HepG2 (cell line): ENCODE measurements around the gene EMCN. TPM values are rescaled to one million over a fixed set of nuclear protein-coding genes. Genes with fewer than 3 reads are reported as not detected.
A peak's percentile ranks its signal among the peaks of the same experiment; 100 is the strongest.

Source experiments
- ATAC-seq: fragments of 200-7000 bp; cut with Tn5 transposase; 3 replicates; pipeline ENCODE4 v1.9.1; 2020; ENCODE audit warnings: mild to moderate bottlenecking, moderate library complexity
- BruUV-seq: library from RNA; stranded (reverse); fragments of 400-500 nt; replicated peaks from 2 replicates; lab custom pipeline; 2021; lab: Mats Ljungman, UMichigan
- CTCF ChIA-PET: fragments of 300-600 bp; formaldehyde crosslinking; extraction: SDS; loops from one replicate; lab custom pipeline; 2021; ENCODE audit warnings: low total read pairs, inconsistent platforms, low intra/inter-chr PET ratio; lab: Yijun Ruan, JAX
- POLR2A ChIA-PET: fragments of 350-600 bp; sonication (Branson Sonifier 250); formaldehyde crosslinking; loops from one replicate; lab custom pipeline; 2020; ENCODE audit warnings: antibody characterized with exemption, inconsistent platforms; lab: Yijun Ruan, JAX
- DNase-seq: peaks from one replicate; pipeline ENCODE4 v3.0.0-alpha.2; 2015; ENCODE audit warnings: low spot score
- FAIRE-seq: peaks from 3 replicates; lab custom pipeline; 2011; peaks lifted over from hg19 to GRCh38; lab: Jason Lieb, UNC
- H2AFZ ChIP-seq: one replicate; pipeline ENCODE4 v1.6.1; 2011; ENCODE audit warnings: low read length, inconsistent platforms
- H3K27ac ChIP-seq: fragments of 300-600 bp; 3 replicates; pipeline ENCODE4 v1.8.0; 2011; ENCODE audit warnings: mixed run types, mild to moderate bottlenecking, mixed read lengths, low read length, inconsistent platforms; ENCODE audit not compliant: insufficient read depth; ENCODE audit errors: extremely low read length
- H3K27me3 ChIP-seq, 2 experiments: fragments of 200-600 bp in 1 of 2; 2 replicates in 1 of 2; 3 replicates in 1 of 2; pipeline versions ENCODE4 v1.6.0 to v1.8.0; 2011; ENCODE audit warnings: low read length in 2 of 2, mild to moderate bottlenecking in 2 of 2, moderate library complexity in 2 of 2, inconsistent platforms in 1 of 2; ENCODE audit not compliant: insufficient read depth in 2 of 2, control insufficient read depth in 1 of 2
- H3K36me3 ChIP-seq, 2 experiments: fragments of 200-600 bp in 1 of 2; replicated peaks in 1 of 2; 2 replicates in 1 of 2; 3 replicates in 1 of 2; pipeline versions ENCODE4 v1.5.1 to v1.8.0; 2011; ENCODE audit warnings: low read length in 2 of 2, inconsistent platforms in 1 of 2; ENCODE audit not compliant: insufficient read depth in 2 of 2, control insufficient read depth in 1 of 2
- H3K4me1 ChIP-seq: 2 replicates; pipeline ENCODE4 v1.5.1; 2012; ENCODE audit warnings: low read length, inconsistent platforms; ENCODE audit not compliant: insufficient read depth
- H3K4me2 ChIP-seq: 2 replicates; pipeline ENCODE4 v1.6.0; 2011; ENCODE audit warnings: low read depth, low read length, inconsistent platforms
- H3K4me3 ChIP-seq, 3 experiments: fragments of 200-600 bp in 1 of 3; sonication (generic), shearing (Covaris generic) in 1 of 3; replicated peaks in 1 of 3; 2 replicates each; pipeline ENCODE4 v1.5.1; 2011 to 2016; ENCODE audit warnings: low read length in 3 of 3, inconsistent platforms in 2 of 3, low read depth in 2 of 3, mild to moderate bottlenecking in 2 of 3, control low read depth in 1 of 3, mixed read lengths in 1 of 3; ENCODE audit not compliant: insufficient read depth in 1 of 3
- H3K79me2 ChIP-seq: one replicate; pipeline ENCODE4 v1.6.1; 2011; ENCODE audit warnings: low read length, inconsistent platforms; ENCODE audit not compliant: insufficient read depth
- H3K9ac ChIP-seq: 2 replicates; pipeline ENCODE4 v1.6.0; 2011; ENCODE audit warnings: mild to moderate bottlenecking, low read depth, low read length, inconsistent platforms; ENCODE audit not compliant: insufficient read depth
- H3K9me3 ChIP-seq: 2 replicates; pipeline ENCODE4 v1.5.1; 2012; ENCODE audit warnings: mild to moderate bottlenecking, low read length
- H4K20me1 ChIP-seq: 2 replicates; pipeline ENCODE4 v1.6.0; 2011; ENCODE audit warnings: inconsistent platforms, mild to moderate bottlenecking, low read length, moderate library complexity; ENCODE audit not compliant: insufficient read depth
- ADNP ChIP-seq: sonication (generic); formaldehyde crosslinking; IDR thresholded peaks from 2 replicates; pipeline ENCODE4 v1.4.0; 2020; ENCODE audit warnings: missing genetic modification reagents
- BHLHE40 ChIP-seq: IDR thresholded peaks from 2 replicates; pipeline ENCODE4 v1.6.1; 2011; ENCODE audit warnings: low read length, improper control_type of control experiment
- RXRB ChIP-seq: IDR thresholded peaks from 2 replicates; pipeline ENCODE4 v1.6.1; 2016; ENCODE audit warnings: borderline replicate concordance, missing genetic modification reagents, missing compliant biosample characterization
- SALL1 ChIP-seq: sonication (generic); formaldehyde crosslinking; IDR thresholded peaks from 2 replicates; pipeline ENCODE4 v1.8.0; 2022; ENCODE audit warnings: mild to moderate bottlenecking, missing genetic modification reagents
- SMAD1 ChIP-seq: sonication (generic); formaldehyde crosslinking; IDR thresholded peaks from 2 replicates; pipeline ENCODE4 v1.4.0; 2020; ENCODE audit warnings: missing genetic modification reagents, low read depth, mild to moderate bottlenecking, borderline replicate concordance
- STAG1 ChIP-seq: sonication (generic); formaldehyde crosslinking; IDR thresholded peaks from 2 replicates; pipeline ENCODE4 v1.4.0; 2020; ENCODE audit warnings: missing genetic modification reagents
- TAF15 ChIP-seq: fragments of 200-400 bp; formaldehyde crosslinking; IDR thresholded peaks from one replicate; pipeline ENCODE4 v1.6.1; 2018; ENCODE audit warnings: mild to moderate bottlenecking, low read depth, low read length; ENCODE audit not compliant: poor library complexity, severe bottlenecking
- ZFP62 ChIP-seq: sonication (generic); formaldehyde crosslinking; IDR thresholded peaks from 2 replicates; pipeline ENCODE4 v1.4.0; 2020; ENCODE audit warnings: missing genetic modification reagents
- ZNF160 ChIP-seq: sonication (generic); formaldehyde crosslinking; IDR thresholded peaks from 2 replicates; pipeline ENCODE4 v1.8.0; 2022; ENCODE audit warnings: mild to moderate bottlenecking, inconsistent platforms, missing genetic modification reagents
- ZNF274 ChIP-seq: sonication (generic); formaldehyde crosslinking; IDR thresholded peaks from 2 replicates; pipeline ENCODE4 v1.5.1; 2020; ENCODE audit warnings: mild to moderate bottlenecking, missing genetic modification reagents
- ZNF3 ChIP-seq: IDR thresholded peaks from 2 replicates; pipeline ENCODE4 v1.7.0; 2017; ENCODE audit warnings: inconsistent platforms
- in situ Hi-C: cut with HindIII; loops from 2 replicates; pipeline ENCODE4 v1.10.0; 2017; ENCODE audit warnings: low pct_unique_long_range_greater_than_20kb; ENCODE audit not compliant: extremely low pct_ligation_motif_present
- intact Hi-C: fragments of 100-400 bp; cut with micrococcal nuclease; formaldehyde crosslinking; loops from one replicate; pipeline ENCODE4 v1.10.0; 2022; ENCODE audit not compliant: unreplicated experiment
- polyA plus RNA-seq, 8 experiments: library from polyadenylated mRNA; depleted of rRNA in 3 of 8; stranded (reverse) in 7 of 8; unstranded in 1 of 8; fragments of >200 nt; fragmentation: Illumina TruSeq in 4 of 8; extraction: Trizol in 4 of 8; gene quantifications; 2 replicates each; pipeline versions ENCODE4 v1.2.1 to v1.2.3, GENCODE V29; 2011 to 2016; ENCODE audit warnings: low read depth in 4 of 8, missing spikeins in 1 of 8, mixed read lengths in 1 of 8; ENCODE audit not compliant: insufficient read depth in 1 of 8
- total RNA-seq, 5 experiments: library from RNA; depleted of rRNA; stranded (reverse); fragments of >200 nt; fragmentation: Illumina TruSeq; extraction: Trizol; gene quantifications; 2 replicates each; pipeline ENCODE4 v1.2.3, GENCODE V29; 2016; ENCODE audit warnings: low read depth in 1 of 5

Gene EMCN
- total and polyA plus RNA-seq, 2 of the 13 experiments (the other 11 are each of a cell fraction or from before 2014, with no cell fraction given): not detected

DNA sequence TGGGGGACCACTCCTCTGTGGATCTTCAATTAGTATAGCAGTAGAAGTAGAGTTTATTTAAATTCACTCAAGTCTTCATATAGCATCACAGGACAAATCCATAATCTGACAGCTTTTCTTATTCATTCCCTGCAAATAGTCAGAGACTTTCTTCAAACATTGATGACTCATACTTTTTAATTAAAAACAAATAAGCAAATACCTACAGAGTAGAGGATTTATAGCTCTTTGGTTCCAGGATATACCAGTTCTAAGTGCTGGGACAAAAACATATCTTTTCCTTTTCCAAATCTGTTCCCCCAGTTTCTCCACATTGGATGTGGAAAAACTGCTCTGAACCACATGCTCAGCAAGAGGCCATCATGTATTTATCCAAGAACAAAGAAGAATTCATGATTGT, 24.1 kb downstream of the EMCN start:
- Histone ChIP-seq H3K9ac (no peak overlapping the region), H3K9me3 (no peaks in the 10 kb centered on the region), H3K36me3 (no peaks in the 10 kb centered on the region), H2AFZ (no peak overlapping the region), H3K4me1 (no peaks in the 10 kb centered on the region), H3K4me3 (no peak overlapping the region), H3K27me3 (no peaks in the 10 kb centered on the region), H3K4me2 (no peak overlapping the region), H3K79me2 (no peaks in the 10 kb centered on the region), H4K20me1 (no peaks in the 10 kb centered on the region), H3K27ac (no peak overlapping the region)
- intact Hi-C loops (no loop called here), in situ Hi-C loops (no loop called here)
- DNase-seq (no peak), FAIRE-seq (no peak), ATAC-seq (no peak)
- ChIA-PET CTCF (no interaction called here), POLR2A (no interaction called here)
- no TSS peak for BruUV-seq
- no peak for TF ChIP-seq ZNF274 (CRISPR knock-in tag)
- no peak for TF ChIP-seq SMAD1
- TF ChIP-seq TAF15: no peak
- no peak for TF ChIP-seq ADNP (CRISPR knock-in tag)
- TF ChIP-seq RXRB (CRISPR knock-in tag): no peak
- TF ChIP-seq BHLHE40: no peak
- no peak for TF ChIP-seq ZFP62 (CRISPR knock-in tag)
- TF ChIP-seq ZNF3 (CRISPR knock-in tag): no peak
- no peak for TF ChIP-seq SALL1 (CRISPR knock-in tag)

DNA sequence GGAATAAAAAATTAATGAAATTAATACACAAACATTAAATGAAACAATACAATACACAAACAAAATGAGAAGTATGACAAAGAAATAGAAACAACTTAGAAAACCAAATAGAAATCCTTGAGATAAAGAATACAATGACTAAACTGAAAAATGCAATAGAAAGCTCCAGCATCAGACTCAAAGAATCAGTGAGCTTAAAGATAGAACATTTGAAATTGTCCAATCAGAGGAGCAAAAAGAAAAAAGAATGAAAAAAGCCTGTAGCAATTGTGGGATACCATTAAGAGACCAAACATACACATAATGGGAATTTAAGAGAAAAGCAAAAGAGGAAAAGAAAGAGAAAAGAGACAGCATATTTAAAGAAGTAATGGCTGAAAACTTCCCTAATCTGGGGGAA, 25.7 kb downstream of the EMCN start:
- ChIA-PET CTCF (no interaction called here), POLR2A (no interaction called here)
- Histone ChIP-seq H3K36me3 (no peaks in the 10 kb centered on the region), H2AFZ (no peak overlapping the region), H3K79me2 (no peaks in the 10 kb centered on the region), H3K4me2 (no peak overlapping the region), H3K4me1 (no peaks in the 10 kb centered on the region), H3K9ac (no peak overlapping the region), H3K9me3 (no peaks in the 10 kb centered on the region), H3K4me3 (no peak overlapping the region), H4K20me1 (no peaks in the 10 kb centered on the region), H3K27me3 (no peaks in the 10 kb centered on the region), H3K27ac (no peak overlapping the region)
- intact Hi-C loops: no loop called here
- no peak for DNase-seq
- no TSS peak for BruUV-seq
- TF ChIP-seq STAG1 (CRISPR knock-in tag) (no peak), ZNF160 (CRISPR knock-in tag) (peak; percentile 92)
- ATAC-seq: no peak
- no peak for FAIRE-seq
- in situ Hi-C loops: no loop called here
